Measurements from ENCODE around the gene GPATCH8. TPM values are rescaled to one million over a fixed set of nuclear protein-coding genes. Genes with fewer than 3 reads are reported as not detected.

GPATCH8 gene
- total RNA-seq, 1 experiment from 2014 or later, result 22.7 TPM

GRCh38 chr17:44417553-44417952, 85.7 kb downstream of the GPATCH8 start:
- Histone ChIP-seq H3K27me3 (ENCODE audit: low read length) (no peaks in the 10 kb centered on the region), H3K9ac (ENCODE audit: low read length) (peak overlapping the region; percentile 38), H2AFZ (ENCODE audit: low read length) (no peak overlapping the region), H3K9me2 (replicated peaks; ENCODE audit: low read length) (no peaks in the 10 kb centered on the region), H3K79me2 (ENCODE audit: low read length) (peaks cover 5% of the 10 kb centered on the region; the same call in 1 of the 2 replicates), H3K36me3 (ENCODE audit: low read depth, low read length) (peaks cover 25% of the 10 kb centered on the region), H3K27ac (ENCODE audit: low read length) (peak overlapping the region; percentile 75), H3K4me2 (ENCODE audit: low read length) (peak overlapping the region; percentile 33), H3F3A (ENCODE audit: low read length, unreplicated experiment) (peaks cover 9% of the 10 kb centered on the region), H4K20me1 (ENCODE audit: low read length) (peaks cover 8% of the 10 kb centered on the region; the same call in 1 of the 2 replicates), H3K4me3 (ENCODE audit: low read length) (no peak overlapping the region), H3K4me1 (ENCODE audit: insufficient read depth, low read length) (peaks cover 16% of the 10 kb centered on the region), H3K9me3 (ENCODE audit: low read length) (no peaks in the 10 kb centered on the region)
- intact Hi-C loops (cut with micrococcal nuclease), result loop anchor here (5.0 kb wide), 1 partner anchor 85 kb away; the partner anchor contains the start of gene GPATCH8
- POLR2A ChIA-PET (ENCODE audit: unreplicated experiment), result no interaction called here
- TF ChIP-seq EZH2 (IDR thresholded peaks at IDR 0.05; ENCODE audit: low read length, unreplicated experiment) (no peak), CTCF (conservative IDR thresholded peaks at IDR 0.05; ENCODE audit: low read depth, low read length) (no peak), EZH2phosphoT487 (IDR thresholded peaks at IDR 0.05; ENCODE audit: borderline replicate concordance, low read length) (no peak)
- peak; percentile 100 for ATAC-seq
- peak; percentile 98 for DNase-seq
- CTCF ChIA-PET, result interaction anchor here (0.6 kb wide), 1 partner anchor 718 kb away, joined by 3 read pairs; the partner anchor contains the start of gene ACBD4
- BruUV-seq (replicated peaks), result no TSS peak

- no peaks in the 10 kb centered on the region for H3K27me3 ChIP-seq (ENCODE audit: low read length)
- H3K79me2 ChIP-seq (ENCODE audit: low read length), result peaks cover 5% of the 10 kb centered on the region; the same call in 1 of the 2 replicates
- no peak overlapping the region for H2AFZ ChIP-seq (ENCODE audit: low read length)
- no peak for TF ChIP-seq CTCF (conservative IDR thresholded peaks at IDR 0.05; ENCODE audit: low read depth, low read length)
- no peak for TF ChIP-seq EZH2 (IDR thresholded peaks at IDR 0.05; ENCODE audit: low read length, unreplicated experiment)
- no peak for TF ChIP-seq EZH2phosphoT487 (IDR thresholded peaks at IDR 0.05; ENCODE audit: borderline replicate concordance, low read length)
- DNase-seq, result no peak
- H4K20me1 ChIP-seq (ENCODE audit: low read length), result peaks cover 8% of the 10 kb centered on the region; the same call in 1 of the 2 replicates
- H3K36me3 ChIP-seq (ENCODE audit: low read depth, low read length), result peaks cover 26% of the 10 kb centered on the region
- intact Hi-C loops (cut with micrococcal nuclease), result loop anchor here (5.0 kb wide), 1 partner anchor 86 kb away; the partner anchor contains the start of gene GPATCH8
- no peaks in the 10 kb centered on the region for H3K9me2 ChIP-seq (replicated peaks; ENCODE audit: low read length)
- peak overlapping the region; percentile 38 for H3K9ac ChIP-seq (ENCODE audit: low read length)
- no peak overlapping the region for H3K4me3 ChIP-seq (ENCODE audit: low read length)
- POLR2A ChIA-PET (ENCODE audit: unreplicated experiment), result interaction anchor here (0.6 kb wide), 1 partner anchor 104 kb away, joined by 3 read pairs; no protein-coding TSS in a partner anchor
- CTCF ChIA-PET, result no interaction called here
- peak overlapping the region; percentile 75 for H3K27ac ChIP-seq (ENCODE audit: low read length)
- H3K4me2 ChIP-seq (ENCODE audit: low read length), result peak overlapping the region; percentile 33
- BruUV-seq (replicated peaks), result no TSS peak
- peaks cover 16% of the 10 kb centered on the region for H3K4me1 ChIP-seq (ENCODE audit: insufficient read depth, low read length)
- no peaks in the 10 kb centered on the region for H3K9me3 ChIP-seq (ENCODE audit: low read length)
- H3F3A ChIP-seq (ENCODE audit: low read length, unreplicated experiment), result peaks cover 9% of the 10 kb centered on the region
- no peak for ATAC-seq
Measured at GRCh38 chr17:44416558-44417289, 86.5 kb downstream of the GPATCH8 start.

Data from PC-3 (cell line).